Measurements from ENCODE around the gene DIP2C.

GRCh38 chr10:679556-679955, 9.9 kb downstream of the DIP2C start:
- TF ChIP-seq CTCF (IDR thresholded peaks at IDR 0.05) = no peak
- TF ChIP-seq POLR2AphosphoS5 (IDR thresholded peaks at IDR 0.05; ENCODE audit: insufficient read depth in 1 of 2, low read depth in 1 of 2) = no peak
- TF ChIP-seq POLR2A (IDR thresholded peaks at IDR 0.05) = no peak
